H9 (cell line): Measurements from ENCODE around the gene AKR7A2. TPM values are rescaled to one million over a fixed set of nuclear protein-coding genes. Genes with fewer than 3 reads are reported as not detected.
"Not testable (repeated sequence)": the region's sequence is repeated elsewhere in the genome, so short reads cannot be mapped to it uniquely, and the experiment has no call there.

Source experiments
- DNase-seq: peaks from one replicate; pipeline ENCODE4 v3.0.0-alpha.2; 2017
- H2AFZ ChIP-seq: one replicate; pipeline ENCODE4 v1.6.1; 2013; ENCODE audit warnings: mild to moderate bottlenecking, low read length, control low read depth, moderate library complexity
- H2AK5ac ChIP-seq: 2 replicates; pipeline ENCODE4 v1.6.1; 2013; ENCODE audit warnings: low read length, control low read depth, mixed read lengths; ENCODE audit not compliant: insufficient read length
- H2BK120ac ChIP-seq: one replicate; pipeline ENCODE4 v1.6.1; 2013; ENCODE audit warnings: low read depth, mild to moderate bottlenecking, low read length, control low read depth, inconsistent platforms; ENCODE audit not compliant: poor library complexity, severe bottlenecking
- H2BK12ac ChIP-seq: 2 replicates; pipeline ENCODE4 v1.6.1; 2013; ENCODE audit warnings: low read length, control low read depth, mixed read lengths, low read depth; ENCODE audit not compliant: insufficient read length
- H2BK15ac ChIP-seq: 2 replicates; pipeline ENCODE4 v1.6.1; 2013; ENCODE audit warnings: low read depth, low read length, control low read depth
- H2BK20ac ChIP-seq: one replicate; pipeline ENCODE4 v1.6.1; 2013; ENCODE audit warnings: low read depth, mild to moderate bottlenecking, low read length, control low read depth, inconsistent platforms; ENCODE audit not compliant: poor library complexity, severe bottlenecking
- H2BK5ac ChIP-seq: 2 replicates; pipeline ENCODE4 v1.6.1; 2013; ENCODE audit warnings: low read length, control low read depth, mixed read lengths; ENCODE audit not compliant: insufficient read length
- H3K14ac ChIP-seq: 2 replicates; pipeline ENCODE4 v1.6.1; 2013; ENCODE audit warnings: low read length, control low read depth; ENCODE audit not compliant: insufficient read depth
- H3K18ac ChIP-seq: 2 replicates; pipeline ENCODE4 v1.6.1; 2013; ENCODE audit warnings: low read depth, mild to moderate bottlenecking, mixed read lengths, low read length, control low read depth; ENCODE audit not compliant: insufficient read length
- H3K23ac ChIP-seq: 2 replicates; pipeline ENCODE4 v1.6.1; 2013; ENCODE audit warnings: low read length, control low read depth, mixed read lengths, low read depth; ENCODE audit not compliant: insufficient read length
- H3K23me2 ChIP-seq: 2 replicates; pipeline ENCODE4 v1.6.1; 2013; ENCODE audit warnings: low read depth, mild to moderate bottlenecking, mixed read lengths, low read length, control low read depth; ENCODE audit not compliant: insufficient read length, poor library complexity, severe bottlenecking
- H3K27ac ChIP-seq: 2 replicates; pipeline ENCODE4 v1.5.1; 2013; ENCODE audit warnings: low read length, control low read depth, mixed read lengths, low read depth; ENCODE audit not compliant: insufficient read length
- H3K27me3 ChIP-seq: 2 replicates; pipeline ENCODE4 v1.6.1; 2013; ENCODE audit warnings: low read length, control low read depth, inconsistent platforms; ENCODE audit not compliant: insufficient read depth
- H3K4ac ChIP-seq: 2 replicates; pipeline ENCODE4 v1.6.1; 2013; ENCODE audit warnings: low read depth, mild to moderate bottlenecking, control low read depth, inconsistent platforms, low read length, moderate library complexity
- H3K4me1 ChIP-seq: 2 replicates; pipeline ENCODE4 v1.6.1; 2013; ENCODE audit warnings: low read length, control low read depth, inconsistent platforms; ENCODE audit not compliant: insufficient read depth
- H3K4me2 ChIP-seq: 2 replicates; pipeline ENCODE4 v1.6.1; 2013; ENCODE audit warnings: low read length, control low read depth, mixed read lengths; ENCODE audit not compliant: insufficient read length, insufficient read depth
- H3K56ac ChIP-seq: 2 replicates; pipeline ENCODE4 v1.6.1; 2013; ENCODE audit warnings: low read depth, mild to moderate bottlenecking, mixed read lengths, low read length, control low read depth; ENCODE audit not compliant: insufficient read length
- H3K79me1 ChIP-seq: 2 replicates; pipeline ENCODE4 v1.6.1; 2013; ENCODE audit warnings: low read depth, mild to moderate bottlenecking, moderate library complexity, low read length, control low read depth, inconsistent platforms; ENCODE audit not compliant: insufficient read depth, poor library complexity, severe bottlenecking
- H3K79me2 ChIP-seq: 2 replicates; pipeline ENCODE4 v1.6.1; 2013; ENCODE audit warnings: low read length, control low read depth, inconsistent platforms; ENCODE audit not compliant: insufficient read depth
- H3K9ac ChIP-seq: 2 replicates; pipeline ENCODE4 v1.6.1; 2013; ENCODE audit warnings: low read length, control low read depth, mixed read lengths; ENCODE audit not compliant: insufficient read length; ENCODE audit errors: extremely low read depth
- H3K9me3 ChIP-seq: one replicate; pipeline ENCODE4 v1.6.1; 2013; ENCODE audit warnings: low read depth, low read length, inconsistent platforms; ENCODE audit not compliant: control insufficient read depth
- H3T11ph ChIP-seq: one replicate; pipeline ENCODE4 v1.6.1; 2013; ENCODE audit warnings: mild to moderate bottlenecking, low read length, control low read depth, inconsistent platforms
- H4K20me1 ChIP-seq: one replicate; pipeline ENCODE4 v1.6.1; 2013; ENCODE audit not compliant: control insufficient read depth, insufficient read length, insufficient read depth
- H4K5ac ChIP-seq: 2 replicates; pipeline ENCODE4 v1.6.1; 2013; ENCODE audit warnings: low read depth, mild to moderate bottlenecking, mixed read lengths, low read length, control low read depth; ENCODE audit not compliant: insufficient read length
- H4K8ac ChIP-seq: replicated peaks from 2 replicates; pipeline ENCODE4 v1.6.1; 2013; ENCODE audit warnings: low read length, control low read depth, mixed read lengths, low read depth; ENCODE audit not compliant: insufficient read length
- H4K91ac ChIP-seq: 2 replicates; pipeline ENCODE4 v1.6.1; 2013; ENCODE audit warnings: low read depth, mild to moderate bottlenecking, moderate library complexity, mixed read lengths, low read length, control low read depth; ENCODE audit not compliant: insufficient read length
- H3K27ac Mint-ChIP-seq, 3 experiments: 2 replicates in 2 of 3; 3 replicates in 1 of 3; pipeline ENCODE4 v1.8.0; 2020 to 2021; ENCODE audit warnings: mixed read lengths in 3 of 3, mild to moderate bottlenecking in 1 of 3, moderate library complexity in 1 of 3
- H3K27me3 Mint-ChIP-seq: 2 replicates; pipeline ENCODE4 v1.8.0; 2021; ENCODE audit warnings: low read depth, mild to moderate bottlenecking, moderate library complexity, mixed read lengths
- H3K36me3 Mint-ChIP-seq, 3 experiments: 2 replicates in 2 of 3; 3 replicates in 1 of 3; pipeline ENCODE4 v1.8.0; 2020 to 2021; ENCODE audit warnings: low read depth in 3 of 3, mixed read lengths in 3 of 3; ENCODE audit not compliant: insufficient read depth in 1 of 3
- H3K4me1 Mint-ChIP-seq, 2 experiments: 2 replicates each; pipeline ENCODE4 v1.8.0; 2020; ENCODE audit warnings: mixed read lengths in 2 of 2
- H3K4me3 Mint-ChIP-seq, 2 experiments: 2 replicates in 1 of 2; 3 replicates in 1 of 2; pipeline ENCODE4 v1.8.0; 2020 to 2021; ENCODE audit warnings: mild to moderate bottlenecking in 2 of 2, mixed read lengths in 2 of 2, moderate library complexity in 1 of 2
- H3K9me3 Mint-ChIP-seq, 2 experiments: 2 replicates in 1 of 2; 3 replicates in 1 of 2; pipeline ENCODE4 v1.8.0; 2020; ENCODE audit warnings: mild to moderate bottlenecking in 2 of 2, mixed read lengths in 2 of 2, moderate library complexity in 1 of 2
- CTCF ChIP-seq: fragments of 200-600 bp; sonication (generic); conservative IDR thresholded peaks from 3 replicates; pipeline ENCODE4 v1.8.0; 2021; ENCODE audit warnings: antibody characterized with exemption, mild to moderate bottlenecking
- WGBS: extraction: QIAGEN DNeasy Blood & Tissue Kit; methylation state at CpG from one replicate; pipeline ENCODE4 v1.1.7; 2013; ENCODE audit warnings: missing lambda C conversion rate, low lambda C conversion rate, mixed read lengths; ENCODE audit not compliant: insufficient read length; ENCODE audit errors: extremely low coverage; 5-methylcytosine and 5-hydroxymethylcytosine counted together
- total RNA-seq: library from RNA; stranded (reverse); gene quantifications from 2 replicates; pipeline ENCODE4 v1.2.1, GENCODE V29; 2021

The AKR7A2 gene
- total RNA-seq, 1 experiment from 2014 or later = 50.3 TPM

- H4K8ac ChIP-seq = no peak overlapping the region
These were observed 24.3 kb downstream of the AKR7A2 start for GRCh38 chr1:19287436-19288185.

GRCh38 chr1:19285807-19286206 lies 26.1 kb downstream of the AKR7A2 start:
- H3K36me3 Mint-ChIP-seq, H3K56ac ChIP-seq, H4K5ac ChIP-seq, H3K79me2 ChIP-seq, H2BK15ac ChIP-seq, H3K9me3 Mint-ChIP-seq, H2AFZ ChIP-seq, H3K27ac ChIP-seq, H2BK120ac ChIP-seq, DNase-seq, H2BK12ac ChIP-seq, H3K4me2 ChIP-seq, H3K4me1 Mint-ChIP-seq, H3K9me3 ChIP-seq, H3K23me2 ChIP-seq, H3T11ph ChIP-seq, H3K9ac ChIP-seq, H3K27me3 ChIP-seq, H3K23ac ChIP-seq, H2BK20ac ChIP-seq, H3K79me1 ChIP-seq, H4K20me1 ChIP-seq, H3K14ac ChIP-seq, H3K18ac ChIP-seq, H4K91ac ChIP-seq, H3K4ac ChIP-seq, H3K27ac Mint-ChIP-seq, H3K4me3 Mint-ChIP-seq, H2BK5ac ChIP-seq, H4K8ac ChIP-seq, H3K4me1 ChIP-seq, H2AK5ac ChIP-seq: not testable (repeated sequence)
- peaks cover 35% of the 10 kb centered on the region for H3K27me3 Mint-ChIP-seq
- WGBS = no CpG with 5 or more reads among the region's 3 CpGs

More at GRCh38 chr1:19287436-19288185, 24.3 kb downstream of the AKR7A2 start:
- Histone ChIP-seq H4K91ac (no peak overlapping the region), H2BK12ac (no peak overlapping the region), H3K56ac (no peak overlapping the region), H3K79me2 (no peaks in the 10 kb centered on the region), H2BK5ac (no peak overlapping the region), H4K20me1 (no peaks in the 10 kb centered on the region), H2AK5ac (no peak overlapping the region), H2AFZ (no peak overlapping the region), H3K4me1 (no peaks in the 10 kb centered on the region), H2BK20ac (no peak overlapping the region), H3K23me2 (peaks cover 5% of the 10 kb centered on the region), H3K23ac (no peak overlapping the region), H3K9ac (no peak overlapping the region), H3T11ph (no peak overlapping the region), H3K9me3 (no peaks in the 10 kb centered on the region), H3K18ac (no peak overlapping the region), H3K79me1 (no peaks in the 10 kb centered on the region), H4K5ac (no peak overlapping the region), H3K14ac (no peak overlapping the region), H3K4ac (no peak overlapping the region), H2BK120ac (no peak overlapping the region), H3K27ac (no peak overlapping the region), H3K4me2 (no peak overlapping the region), H2BK15ac (no peak overlapping the region), H3K27me3 (no peaks in the 10 kb centered on the region; the same call in 1 of the 2 replicates)
- no peak for DNase-seq
- peaks cover 6 to 12% of the 10 kb centered on the region in 2 experiments; a peak in 4 of 5 replicates for H3K9me3 Mint-ChIP-seq
- peaks cover 3 to 7% of the 10 kb centered on the region in 2 experiments for H3K4me1 Mint-ChIP-seq
- H3K27ac Mint-ChIP-seq = no peak overlapping the region
- peaks cover 35% of the 10 kb centered on the region for H3K27me3 Mint-ChIP-seq
- H3K36me3 Mint-ChIP-seq = peaks cover 3 to 8% (median 7%) of the 10 kb centered on the region in 3 experiments; a peak in 5 of 7 replicates
- peak overlapping the region; percentile 25 to 34; a peak in 3 of 5 replicates for H3K4me3 Mint-ChIP-seq
- no peak for TF ChIP-seq CTCF
- no CpG with 5 or more reads among the region's 13 CpGs for WGBS
